Stimulated activated CD8-positive, alpha-beta memory T cell treated with anti-CD3 and anti-CD28 coated beads, Interleukin-15, amount 100 ng/mL, for 48 hours (primary cell): ENCODE results near the gene ATCAY.

Experiments used
- DNase-seq, 2 donors: peaks; one replicate each; pipeline ENCODE4 v3.0.0-alpha.2; 2020; ENCODE audit warnings: low read depth in 2 of 2

The ATCAY gene

GRCh38 chr19:3880471-3881271, at the start of gene ATCAY:
ATCAY (plus strand) TSS chr19:3880685; CDS start chr19:3885768, 5,083 bp downstream.
- no peak for DNase-seq

DNA sequence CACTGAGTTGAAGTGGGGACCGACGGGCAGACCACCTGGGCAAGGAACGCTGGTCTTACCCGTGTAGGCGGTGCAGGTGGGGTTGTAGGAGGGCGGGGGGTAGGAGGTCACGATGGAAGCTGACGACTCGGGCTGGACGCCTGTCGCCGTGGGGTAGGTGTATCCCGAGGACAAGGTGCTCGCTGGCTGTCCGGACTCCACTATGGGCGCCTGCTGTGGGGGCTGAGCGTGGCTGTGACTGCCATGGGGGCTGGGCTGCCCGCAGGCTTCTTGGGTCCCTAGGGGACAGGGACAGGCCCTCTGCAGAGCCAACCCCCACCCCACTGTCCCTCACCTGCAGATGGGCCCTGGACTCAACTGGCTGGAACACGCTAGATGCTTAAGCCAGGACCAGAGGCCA, 48.9 kb upstream of the ATCAY start:
- DNase-seq: no peak

- DNase-seq: no peak
These were observed 48.5 kb upstream of the ATCAY start for GRCh38 chr19:3832001-3832400.

- no peak for DNase-seq
These were observed 46.7 kb upstream of the ATCAY start for GRCh38 chr19:3833578-3834348.

- DNase-seq: no peak
These were observed 46.0 kb upstream of the ATCAY start for GRCh38 chr19:3834349-3835054.

DNA sequence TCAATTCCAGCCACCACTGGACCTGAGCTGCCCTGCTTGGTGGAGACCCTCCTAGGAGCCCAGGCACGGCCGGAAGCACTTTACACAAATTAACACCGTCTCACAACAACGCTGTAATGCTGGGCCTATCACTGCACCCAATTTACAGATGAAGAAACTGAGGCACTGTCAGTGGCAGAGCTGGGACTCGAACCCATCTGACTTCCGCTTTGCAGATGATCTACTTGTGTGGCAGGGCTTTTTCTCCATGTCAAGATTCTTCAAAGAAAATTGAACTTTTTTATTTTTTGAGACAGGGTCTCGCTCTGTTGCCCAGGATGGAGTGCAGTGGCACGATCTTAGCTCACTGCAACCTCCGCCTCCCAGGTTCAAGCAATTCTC, 45.4 kb upstream of the ATCAY start:
- DNase-seq: no peak

DNA sequence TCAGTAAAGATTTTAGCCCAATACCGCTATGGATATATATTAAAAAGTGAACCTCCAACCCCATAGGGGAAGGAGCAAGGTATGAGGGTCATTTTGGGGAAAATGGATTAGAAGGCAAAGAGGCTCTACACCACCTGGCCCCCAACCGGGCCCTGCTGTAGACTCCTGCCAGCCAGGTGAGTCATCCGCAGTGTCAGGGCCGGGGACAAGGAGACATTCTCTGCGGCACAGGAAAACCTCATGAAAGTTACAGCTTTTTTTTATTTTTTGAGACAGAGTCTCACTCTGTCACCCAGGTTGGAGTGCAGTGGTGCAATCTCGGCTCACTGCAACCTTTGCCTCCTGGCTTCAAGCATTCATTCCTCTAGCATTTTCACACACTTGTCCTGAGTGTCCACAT, 43.6 kb upstream of the ATCAY start:
- no peak for DNase-seq

- no peak for DNase-seq
These were observed 43.2 kb upstream of the ATCAY start for GRCh38 chr19:3837332-3837731.

GRCh38 chr19:3837922-3838321, 42.6 kb upstream of the ATCAY start:
- no peak for DNase-seq

DNA sequence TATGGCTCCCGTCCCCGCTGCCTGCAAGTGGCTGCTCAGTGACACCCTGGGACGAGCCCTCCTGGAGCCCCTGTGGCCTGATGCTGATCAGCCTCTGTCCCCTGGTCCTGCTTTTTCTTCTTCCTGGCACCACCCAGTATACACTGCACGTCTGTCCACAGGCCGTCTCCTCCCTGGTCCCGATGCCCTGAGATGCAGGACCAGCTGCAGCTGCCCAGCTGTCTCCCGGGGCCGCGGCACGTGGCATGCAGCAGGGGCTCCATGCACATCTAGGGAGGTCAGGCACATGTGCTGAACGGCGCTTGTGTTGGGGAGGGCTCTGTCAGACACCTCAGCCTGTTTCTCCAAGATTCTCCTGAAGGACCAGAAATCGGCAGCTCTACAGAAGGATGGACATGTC, 41.8 kb upstream of the ATCAY start:
- DNase-seq: no peak

- DNase-seq: no peak
These were observed 40.5 kb upstream of the ATCAY start for GRCh38 chr19:3839941-3840340.

DNA sequence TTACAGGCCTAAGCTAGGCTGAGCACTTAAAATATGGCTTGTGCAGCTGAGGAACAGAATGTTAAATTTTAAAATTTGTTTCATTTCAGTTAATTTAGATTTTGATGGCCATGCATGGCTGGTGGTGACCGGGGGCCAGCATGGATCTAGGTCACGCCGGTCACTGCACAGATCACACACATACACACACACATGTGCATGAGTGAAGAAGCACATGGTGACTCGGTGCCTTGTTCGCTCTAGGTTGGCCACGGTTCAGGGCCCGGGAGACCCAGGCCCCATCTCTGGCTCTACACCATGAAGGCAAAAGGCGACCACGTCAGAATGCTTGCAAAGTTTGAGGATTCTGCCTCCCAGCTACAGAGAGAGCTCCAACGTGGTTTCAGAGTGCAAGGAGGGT, 39.7 kb upstream of the ATCAY start:
- DNase-seq: no peak

- DNase-seq: no peak
These were observed 37.5 kb upstream of the ATCAY start for GRCh38 chr19:3842948-3843347.

DNA sequence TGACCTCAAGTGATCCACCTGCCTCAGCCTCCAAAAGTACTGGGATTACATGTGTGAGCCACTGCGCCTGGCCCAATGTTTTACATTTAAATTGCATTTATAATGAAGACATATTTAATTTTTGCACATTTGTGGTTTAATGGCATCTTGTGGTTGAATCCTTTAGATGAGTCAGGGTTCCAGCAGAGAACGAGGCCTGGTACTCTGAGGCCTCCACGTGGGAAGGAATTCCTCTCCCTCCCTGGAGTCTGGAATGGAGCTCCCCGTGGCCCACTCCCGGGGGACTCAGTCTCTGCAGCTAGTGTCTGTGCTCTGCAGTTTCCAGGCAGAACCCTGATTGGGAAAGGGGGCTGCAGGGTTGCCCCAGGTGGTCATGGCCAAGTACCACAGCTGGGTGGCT, 35.9 kb upstream of the ATCAY start:
- DNase-seq: no peak

- peak in 1 of 2 donors; percentile 34 for DNase-seq
These were observed 31.4 kb upstream of the ATCAY start for GRCh38 chr19:3849092-3849491.

- DNase-seq: no peak
These were observed 30.7 kb upstream of the ATCAY start for GRCh38 chr19:3849787-3850186.

DNA sequence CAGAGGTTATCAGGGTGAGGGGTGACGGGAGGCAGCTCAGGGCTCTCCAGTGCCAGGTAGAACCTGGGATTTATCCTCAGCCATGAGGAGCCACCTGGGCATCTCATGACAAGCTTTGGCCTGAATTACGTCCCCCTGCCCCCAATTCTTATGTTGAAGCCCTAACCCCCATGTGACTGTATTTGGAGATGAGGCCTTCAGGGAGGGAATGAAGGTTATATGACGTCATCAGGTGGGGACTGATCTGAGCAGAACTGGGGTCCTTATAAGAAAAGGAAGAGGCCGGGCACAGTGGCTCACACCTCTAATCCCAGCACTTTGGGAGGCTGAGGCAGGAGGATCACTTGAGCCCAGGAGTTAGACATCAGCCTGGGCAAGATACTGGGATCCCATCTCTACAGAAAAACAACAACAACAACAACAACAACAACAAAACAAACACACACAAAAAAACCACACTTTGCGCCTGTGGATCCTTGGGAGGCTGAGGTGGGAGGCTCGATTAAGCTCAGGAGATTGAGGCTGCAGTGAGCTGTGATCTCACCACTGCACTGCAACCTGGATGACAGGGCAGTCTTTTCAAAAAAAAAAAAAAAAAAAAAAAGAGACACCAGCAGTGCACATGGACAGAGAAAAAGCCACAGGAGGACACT, 30.0 kb upstream of the ATCAY start:
- no peak for DNase-seq

GRCh38 chr19:3851254-3852176, 29.0 kb upstream of the ATCAY start:
- DNase-seq: no peak

DNA sequence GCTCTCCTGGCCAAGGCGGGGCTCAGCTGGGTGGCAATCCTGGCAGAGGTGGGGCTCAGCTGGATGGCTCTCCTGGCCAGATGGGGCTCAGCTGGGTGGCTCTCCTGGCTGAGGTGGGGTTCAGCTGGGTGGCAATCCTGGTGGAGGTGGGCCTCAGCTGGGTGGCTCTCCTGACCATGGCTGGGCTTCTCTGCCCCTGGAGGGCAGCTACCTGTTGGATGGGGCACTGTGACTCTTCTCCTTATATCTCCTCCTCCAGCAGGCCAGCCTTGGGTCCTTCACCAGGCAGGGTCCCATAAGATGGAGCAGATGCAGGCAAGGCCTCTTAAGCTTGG, 28.3 kb upstream of the ATCAY start:
- no peak for DNase-seq

DNA sequence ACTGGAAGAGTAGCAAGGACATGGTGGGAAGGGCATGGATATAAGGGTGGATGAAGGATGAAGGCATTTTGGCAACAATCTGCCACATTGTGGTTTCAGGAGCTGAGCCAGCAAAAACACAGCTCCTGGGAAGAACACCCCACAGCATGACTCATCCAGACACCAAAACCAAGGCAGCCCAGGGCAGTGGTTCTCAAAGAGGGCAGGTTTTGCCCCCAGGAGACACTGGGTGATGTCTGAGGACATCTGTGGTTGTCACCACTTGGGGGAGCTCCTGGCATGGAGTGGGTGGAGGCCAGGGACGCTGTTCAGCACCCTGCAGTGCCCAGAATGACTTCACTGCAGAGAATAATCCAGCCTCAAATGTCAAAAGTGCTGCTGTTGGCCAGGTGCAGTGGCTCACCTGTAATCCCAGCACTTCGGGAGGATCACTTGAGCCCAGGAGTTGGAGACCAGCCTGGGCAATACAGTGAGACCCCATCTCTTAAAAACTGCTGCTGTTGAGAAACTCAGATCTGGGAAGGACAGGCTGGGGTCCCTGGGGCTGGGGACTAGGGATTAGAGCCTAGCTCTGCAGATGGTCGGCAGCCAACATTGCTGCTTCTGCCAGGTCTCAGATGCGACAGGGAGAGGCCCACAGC, 27.8 kb upstream of the ATCAY start:
- no peak for DNase-seq

GRCh38 chr19:3855320-3855719, 25.2 kb upstream of the ATCAY start:
- no peak for DNase-seq
